Bone marrow (tissue), 2 donors: Measurements from ENCODE around the gene STRBP.
"Not testable (repeated sequence)": the region's sequence is repeated elsewhere in the genome, so short reads cannot be mapped to it uniquely, and the experiment has no call there.

ENCODE experiments used
- DNase-seq, 2 donors: peaks; one replicate each; lab custom pipeline; 2025; lab: John Stamatoyannopoulos, UW

Gene STRBP

DNA sequence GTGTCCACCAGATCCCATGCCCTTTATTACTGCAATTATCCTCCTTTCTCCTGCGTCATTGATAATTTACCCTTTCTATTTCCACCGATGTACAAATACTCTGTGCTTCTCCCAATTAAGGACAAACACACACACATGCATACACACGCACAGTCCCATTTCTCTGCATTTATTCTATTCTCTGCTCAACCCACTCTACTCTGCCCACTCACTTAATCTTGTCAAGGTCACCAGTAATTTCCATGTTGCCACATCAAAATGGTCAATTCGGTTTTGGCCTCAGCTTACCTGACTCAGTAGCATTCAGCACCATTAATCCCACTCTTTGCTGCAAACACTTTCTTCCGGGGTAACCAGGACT is 14.6 kb upstream of the STRBP start:
- no peak for DNase-seq

DNA sequence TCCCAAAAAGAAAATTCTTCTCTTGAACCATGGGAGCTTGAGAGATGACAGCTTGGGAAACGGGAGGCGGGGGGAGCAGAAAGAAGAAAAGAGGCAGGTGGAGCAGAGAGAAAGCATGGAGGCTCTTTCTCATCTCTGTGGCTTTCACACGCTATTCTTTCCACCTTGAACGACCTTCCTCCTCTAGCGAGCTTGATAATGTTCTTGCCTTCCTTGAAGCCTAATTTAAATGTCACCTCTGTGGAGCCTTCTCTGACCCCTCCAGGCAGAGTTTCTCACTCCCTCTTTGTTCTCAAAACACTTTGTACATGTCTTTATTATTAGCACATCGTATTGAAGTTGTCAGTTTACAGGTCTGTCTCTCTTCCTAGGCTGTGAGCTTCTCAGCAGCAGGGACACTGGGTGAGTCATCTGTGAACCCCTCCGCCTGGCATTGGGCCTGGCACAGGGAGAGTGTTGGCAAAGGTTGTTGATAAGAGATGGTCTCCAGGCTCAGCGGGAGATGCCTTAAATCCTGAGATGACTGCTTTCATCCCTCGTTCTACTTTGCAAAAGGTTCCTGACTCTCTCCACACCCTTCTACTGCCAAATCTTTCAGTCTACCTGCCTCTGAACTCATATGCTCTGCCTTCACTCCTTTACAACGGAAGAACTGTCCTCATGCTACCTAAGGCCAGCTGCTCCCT is 14.1 kb upstream of the STRBP start:
- DNase-seq: no peak

DNA sequence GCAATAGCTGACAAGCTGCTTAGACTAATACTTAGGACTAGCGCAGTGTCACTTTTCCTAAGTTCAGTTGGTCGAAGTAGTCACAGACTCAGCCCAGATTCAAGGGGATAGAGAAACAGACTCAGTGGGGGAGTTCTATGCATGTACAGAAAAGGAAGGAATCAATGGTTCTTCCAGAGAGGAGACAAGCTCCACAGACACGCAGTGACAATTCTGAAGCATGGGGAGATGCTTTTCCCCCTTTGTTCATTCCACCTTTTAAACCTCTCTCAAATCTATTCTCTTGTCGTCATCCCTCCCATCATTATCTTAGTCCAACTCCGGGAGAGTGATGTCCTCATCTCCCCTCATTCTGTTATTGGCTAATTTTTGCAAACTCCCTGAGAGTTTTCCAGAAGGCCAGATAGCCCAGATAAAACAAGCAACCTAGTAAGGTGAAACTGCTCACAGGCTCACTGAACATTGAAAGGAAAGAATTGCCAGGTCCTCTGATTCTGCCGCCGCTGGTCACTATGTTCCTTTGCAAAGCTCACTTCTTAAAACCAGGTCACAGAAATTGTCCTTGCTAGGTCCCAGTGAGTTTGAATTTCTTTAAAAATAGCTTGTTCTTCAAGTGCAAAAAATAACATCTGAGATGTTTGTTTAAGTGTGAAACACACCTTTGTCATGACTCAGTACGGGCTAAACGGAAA is 13.4 kb upstream of the STRBP start:
- DNase-seq: no peak

DNA sequence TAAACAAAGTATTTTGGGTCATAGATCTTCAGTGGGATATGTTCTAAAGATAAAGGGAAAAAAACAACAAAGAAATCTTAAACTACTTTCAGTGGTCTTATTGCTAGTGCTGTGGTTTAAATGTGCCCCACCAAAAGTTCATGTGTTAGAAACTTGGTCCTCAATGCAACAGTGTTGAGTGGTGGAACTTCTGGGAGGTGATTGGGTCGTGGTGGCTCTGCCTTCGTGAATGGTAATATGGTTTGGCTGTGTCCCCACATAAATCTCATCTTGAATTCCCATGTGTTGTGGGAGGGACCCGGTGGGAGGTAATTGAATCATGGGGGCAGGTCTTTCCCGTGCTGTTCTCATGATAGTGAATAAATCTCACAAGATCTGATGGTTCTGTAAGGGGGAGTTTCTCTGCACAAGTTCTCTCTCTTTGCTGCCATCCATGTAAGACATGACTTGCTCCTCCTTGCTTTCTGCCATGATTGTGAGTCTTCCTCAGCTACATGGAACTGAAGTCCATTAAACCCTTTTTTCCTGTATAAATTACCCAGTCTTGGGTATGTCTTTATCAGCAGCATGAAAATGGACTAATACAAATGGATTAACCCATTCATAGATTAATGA is 10.6 kb upstream of the STRBP start:
- DNase-seq: not testable (repeated sequence)

DNA sequence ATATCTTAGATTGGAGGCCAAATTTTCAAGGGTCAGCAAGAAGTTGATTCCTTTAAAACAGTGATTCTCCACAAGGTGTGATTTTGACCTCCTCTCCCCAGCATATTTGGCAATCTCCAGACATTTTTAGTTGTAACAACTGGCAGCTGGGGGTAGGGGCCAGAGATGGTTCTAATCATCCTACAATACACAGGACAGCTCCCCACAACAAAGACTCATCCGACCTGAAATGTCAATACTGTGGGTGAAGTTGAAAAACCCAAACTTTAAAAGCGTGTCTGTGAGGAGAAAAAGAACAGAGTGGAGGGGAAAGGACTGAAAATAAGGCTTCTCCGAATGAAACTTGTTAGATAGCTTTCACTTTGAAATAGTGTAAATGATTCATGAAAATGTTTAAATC is 10.0 kb upstream of the STRBP start:
- DNase-seq: no peak

DNA sequence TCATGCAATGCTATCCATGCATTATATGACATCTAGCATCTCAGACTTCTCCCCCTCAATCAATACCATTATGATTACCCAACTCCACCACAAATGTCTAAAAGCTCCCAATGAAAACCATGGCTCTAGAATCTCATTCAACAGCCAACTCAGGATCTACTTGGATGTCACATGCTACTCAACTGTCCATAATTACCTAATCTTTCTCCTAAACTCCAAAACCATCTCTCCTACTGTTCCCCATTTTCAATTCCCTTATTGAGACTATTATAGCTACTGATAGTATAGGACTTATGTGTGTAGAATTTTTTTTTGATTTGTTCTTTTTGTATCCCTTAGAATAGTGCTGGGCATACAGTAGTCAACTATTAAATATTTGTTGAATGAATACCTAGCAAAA is 8.2 kb upstream of the STRBP start:
- no peak for DNase-seq

DNA sequence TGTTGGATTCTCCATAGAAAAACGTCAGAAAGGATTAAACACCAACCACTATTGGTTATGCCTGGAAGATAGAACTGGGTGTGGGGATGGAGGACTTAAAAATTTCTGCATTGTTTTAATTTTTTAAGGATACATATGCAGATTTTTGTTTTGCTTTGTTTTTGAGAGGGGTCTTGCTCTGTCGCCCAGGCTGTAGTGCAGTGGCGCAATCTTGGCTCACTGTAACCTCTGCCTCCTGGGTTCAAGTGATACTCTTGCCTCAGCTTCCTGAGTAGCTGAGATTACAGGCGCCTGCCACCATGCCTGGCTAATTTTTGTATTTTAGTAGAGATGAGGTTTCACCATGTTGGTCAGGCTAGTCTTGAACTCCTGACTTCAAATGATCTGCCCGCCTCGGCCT is 2.7 kb upstream of the STRBP start:
- not testable (repeated sequence) for DNase-seq

DNA sequence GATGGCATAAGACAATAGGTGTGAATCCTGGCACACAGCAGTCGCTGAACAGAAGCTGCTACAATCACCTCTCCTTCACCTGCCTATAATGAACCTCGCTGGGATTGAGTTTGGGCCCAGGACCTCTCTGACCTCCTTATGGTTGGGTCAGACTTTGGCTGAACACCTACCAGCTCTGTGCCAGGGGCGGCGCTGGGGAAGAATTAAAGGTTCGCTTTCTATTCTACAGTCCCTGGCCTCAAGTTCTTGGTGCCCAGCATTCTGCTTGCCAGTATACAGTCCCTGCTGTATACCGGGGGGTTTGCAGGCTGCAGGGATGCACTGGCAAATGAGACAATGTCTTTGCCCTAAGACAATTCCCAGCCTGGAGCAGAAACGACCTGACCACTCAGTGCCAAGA is 895 bp upstream of the STRBP start:
- DNase-seq: no peak

DNA sequence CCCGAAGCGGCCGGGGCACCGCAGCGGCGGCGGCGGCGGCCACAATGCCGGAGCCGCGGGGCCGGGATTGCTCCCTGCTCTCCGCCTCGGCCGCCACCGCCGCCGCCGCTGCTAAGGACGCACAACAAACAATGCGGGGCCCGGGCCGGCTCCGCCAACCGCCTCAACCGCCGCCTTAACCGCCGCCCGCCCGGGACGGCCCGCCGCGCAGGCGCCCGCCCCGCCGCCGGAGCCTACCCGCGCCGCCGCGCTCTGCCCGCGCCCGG is 254 bp downstream of the STRBP start:
- DNase-seq: no peak

DNA sequence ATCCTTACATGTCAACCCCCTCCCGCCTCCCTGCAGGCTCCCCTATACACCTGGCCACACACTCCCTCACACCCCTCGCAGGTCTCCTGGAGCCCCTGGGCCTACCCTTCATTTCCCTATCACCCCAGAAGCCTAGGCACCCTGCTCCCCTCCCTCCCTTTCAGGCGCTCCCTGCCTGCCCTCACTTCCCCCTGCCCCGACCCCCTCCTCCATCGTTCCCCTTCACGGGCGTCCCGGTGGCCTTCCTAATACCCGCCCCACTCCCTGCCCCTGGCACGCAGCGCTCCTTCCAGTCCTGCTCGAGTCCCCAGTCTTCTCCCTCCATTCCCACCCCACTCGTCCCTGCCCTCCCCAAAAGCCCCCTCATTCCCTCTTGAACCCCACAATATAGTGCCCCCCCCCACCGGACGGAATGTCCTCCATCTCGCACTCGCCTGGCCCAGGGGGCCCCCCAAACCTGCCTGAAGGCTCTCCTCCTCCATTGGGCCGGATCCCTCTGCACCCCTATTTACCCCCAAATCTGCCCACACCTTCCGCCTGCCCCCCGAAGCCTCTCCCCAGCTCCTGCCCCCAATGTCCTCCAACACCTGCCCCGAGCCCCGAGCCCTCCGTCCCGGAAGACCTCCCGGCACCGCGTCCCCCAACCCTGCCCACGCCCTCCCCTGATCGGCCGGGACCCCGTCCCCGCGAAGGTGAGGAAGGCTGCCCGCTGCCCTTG is 746 bp downstream of the STRBP start:
- no peak for DNase-seq

DNA sequence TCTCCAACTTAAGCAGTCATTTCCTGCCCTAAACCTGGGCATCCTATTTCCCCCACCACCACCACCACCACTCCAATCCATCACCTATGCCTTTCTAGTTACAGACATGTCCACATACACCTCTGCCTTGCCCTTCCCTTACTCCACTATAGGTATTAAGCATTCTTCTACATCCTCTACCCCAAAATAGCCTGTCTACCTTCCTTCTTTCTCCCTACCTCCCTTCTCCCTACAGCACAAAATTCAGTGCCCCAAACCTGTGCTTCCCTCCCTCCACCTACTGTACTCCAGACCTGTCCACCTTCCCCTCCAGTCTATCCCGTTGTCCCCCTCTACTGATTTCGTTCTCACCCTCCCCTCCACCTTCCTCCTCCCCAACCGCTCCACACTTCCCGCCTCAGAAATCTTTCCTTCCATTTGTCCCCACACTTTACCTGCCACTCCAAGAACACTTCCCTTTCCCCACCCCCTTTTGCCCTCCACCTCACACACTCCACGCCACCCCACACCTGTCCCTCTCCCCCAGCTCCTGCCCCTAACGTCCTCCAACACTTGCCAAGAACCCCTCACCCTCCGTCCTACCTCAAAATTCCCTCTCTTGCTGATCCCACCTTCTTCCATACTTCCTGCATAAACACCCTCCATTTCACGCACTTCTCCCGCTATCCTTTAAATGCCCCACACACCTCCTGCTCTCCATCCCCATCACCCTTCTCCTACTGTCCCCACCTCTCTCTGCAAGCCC is 1.6 kb downstream of the STRBP start:
- no peak for DNase-seq

DNA sequence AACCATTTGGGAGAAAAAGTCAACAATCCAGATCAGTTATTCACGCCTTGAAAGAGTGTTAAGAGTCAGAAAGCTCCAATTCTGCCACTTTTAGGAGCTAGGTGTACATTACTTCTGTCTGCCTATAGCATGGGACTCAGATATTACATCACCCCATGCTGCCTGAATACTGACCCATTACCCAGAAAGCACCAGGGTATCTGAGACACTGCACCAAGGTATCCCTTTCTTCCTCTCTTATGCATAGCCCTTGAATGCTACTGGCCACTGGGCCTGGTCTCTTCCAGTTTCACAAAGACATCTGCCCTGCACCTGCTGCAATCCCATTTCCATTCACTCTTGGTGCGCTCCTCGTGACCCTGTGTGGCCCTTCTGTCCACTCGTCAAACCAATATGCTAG is 2.6 kb downstream of the STRBP start:
- DNase-seq: no peak

DNA sequence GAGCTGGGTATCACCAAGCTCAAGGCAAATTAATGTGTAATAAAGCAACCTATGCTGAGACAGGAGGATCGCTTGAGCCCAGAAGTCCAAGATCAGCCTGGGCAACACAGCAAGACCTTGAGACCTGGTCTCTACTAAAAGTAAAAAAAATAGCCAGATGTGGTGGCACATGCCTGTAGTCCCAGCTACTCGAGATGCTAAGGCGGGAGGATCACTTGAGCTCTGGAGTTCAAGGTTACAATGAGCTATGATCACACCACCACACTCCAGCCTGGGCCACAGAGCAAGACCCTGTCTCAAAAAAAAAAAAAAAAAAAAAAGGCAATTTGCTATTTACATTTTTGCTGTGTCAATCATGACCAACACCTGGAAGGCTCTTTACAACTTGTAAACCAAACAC is 5.2 kb downstream of the STRBP start:
- no peak for DNase-seq

DNA sequence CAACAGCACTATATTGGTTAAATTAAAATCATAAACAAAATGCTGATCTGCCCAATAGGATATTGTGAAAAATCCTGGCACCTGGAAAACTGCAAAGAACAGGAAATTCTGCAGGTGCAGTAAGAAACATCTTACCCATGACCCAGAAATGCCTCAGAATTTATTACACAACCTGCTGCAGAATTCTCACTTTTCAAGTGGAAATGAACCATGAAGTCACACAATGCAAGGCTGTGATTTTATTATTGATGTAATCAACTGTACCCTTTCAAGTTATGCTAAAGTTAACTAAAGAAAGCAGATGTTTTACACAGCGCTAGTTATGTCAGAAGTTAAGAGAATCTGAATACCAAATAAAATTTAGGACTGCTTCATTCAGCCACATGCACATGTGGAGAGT is 6.0 kb downstream of the STRBP start:
- DNase-seq: no peak

DNA sequence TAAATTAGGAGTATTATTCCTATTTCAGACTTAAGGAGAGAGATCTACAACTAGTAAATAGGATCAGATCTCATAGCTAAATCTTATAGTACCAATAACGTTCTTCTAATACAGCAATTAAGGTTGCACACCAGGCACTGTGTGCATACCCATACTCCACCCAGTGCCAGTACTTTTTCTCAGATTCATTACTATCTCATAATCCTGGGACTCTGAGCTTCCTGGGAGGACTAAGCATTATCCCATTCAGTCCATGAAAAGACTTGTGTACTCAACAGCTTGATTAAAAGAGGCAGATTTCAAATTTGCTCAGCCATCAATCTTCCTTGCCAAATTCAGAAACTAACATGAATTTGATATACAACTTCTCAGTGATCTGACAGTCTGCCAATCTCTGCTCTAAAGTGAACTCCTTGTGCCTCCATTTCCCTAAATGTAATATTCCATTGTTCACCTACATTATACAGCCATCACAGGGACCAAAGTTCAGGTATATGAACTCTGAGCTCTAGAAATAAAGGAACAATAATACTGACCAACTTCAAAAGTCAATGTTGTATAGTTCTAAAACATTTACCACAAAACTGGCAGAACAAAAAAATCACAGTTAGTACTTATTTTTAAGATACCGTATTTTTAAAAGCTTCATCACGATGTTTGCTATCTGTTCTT is 7.2 kb downstream of the STRBP start:
- no peak for DNase-seq

DNA sequence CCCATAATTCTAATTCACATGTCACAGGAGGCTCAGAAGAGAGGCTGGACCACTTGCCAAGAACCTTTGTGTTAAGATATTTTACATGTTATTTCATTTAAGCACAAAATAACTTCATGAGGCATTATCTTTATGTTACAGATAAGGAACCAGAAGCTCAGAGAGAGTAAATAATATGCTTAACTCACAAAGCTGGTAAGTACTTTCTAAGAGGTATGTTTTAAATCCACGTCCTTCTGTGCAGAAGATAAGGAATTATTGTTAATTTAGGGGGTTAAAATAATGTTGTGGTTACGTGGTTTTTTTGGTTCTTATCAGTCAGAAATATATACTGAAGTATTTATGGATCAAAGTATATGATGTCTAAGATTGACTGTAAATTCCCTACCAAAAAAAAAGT is 8.0 kb downstream of the STRBP start:
- DNase-seq: no peak

DNA sequence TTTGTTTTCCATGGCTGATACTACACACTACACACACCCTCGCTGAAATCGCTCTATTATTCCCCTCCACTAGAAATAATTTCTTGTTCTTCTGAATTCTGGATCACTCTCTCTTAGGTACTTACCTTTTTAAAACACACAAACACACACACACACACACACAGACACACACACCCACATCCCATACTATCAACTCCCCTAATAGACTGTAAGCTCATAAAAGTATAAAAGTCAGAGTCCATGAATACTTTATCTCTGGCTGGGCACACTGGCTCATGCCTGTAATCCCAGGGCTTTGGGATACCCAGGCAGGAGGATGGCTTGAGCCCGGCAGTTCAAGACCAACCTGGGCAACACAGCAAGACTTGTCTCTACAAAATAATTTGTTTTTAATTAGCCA is 11.1 kb downstream of the STRBP start:
- DNase-seq: no peak

DNA sequence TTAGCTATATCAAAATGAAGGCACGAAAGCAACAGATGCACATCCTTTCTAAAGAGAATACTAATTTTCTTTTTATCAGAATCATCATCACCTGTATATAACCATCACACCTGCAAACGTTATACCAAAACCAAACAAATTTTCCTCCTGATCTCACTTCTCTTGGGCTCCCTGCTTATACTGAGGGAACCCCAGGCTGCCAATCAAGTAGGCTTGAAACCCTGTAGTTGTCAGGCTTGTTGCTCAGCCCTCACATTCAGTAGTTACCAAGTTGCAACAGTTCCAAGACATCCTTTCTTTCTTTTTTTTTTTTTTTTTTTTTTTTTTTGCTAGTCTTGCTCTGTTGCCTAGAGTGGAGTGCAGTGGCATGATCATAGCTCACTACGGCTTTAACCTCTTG is 12.7 kb downstream of the STRBP start:
- no peak for DNase-seq

DNA sequence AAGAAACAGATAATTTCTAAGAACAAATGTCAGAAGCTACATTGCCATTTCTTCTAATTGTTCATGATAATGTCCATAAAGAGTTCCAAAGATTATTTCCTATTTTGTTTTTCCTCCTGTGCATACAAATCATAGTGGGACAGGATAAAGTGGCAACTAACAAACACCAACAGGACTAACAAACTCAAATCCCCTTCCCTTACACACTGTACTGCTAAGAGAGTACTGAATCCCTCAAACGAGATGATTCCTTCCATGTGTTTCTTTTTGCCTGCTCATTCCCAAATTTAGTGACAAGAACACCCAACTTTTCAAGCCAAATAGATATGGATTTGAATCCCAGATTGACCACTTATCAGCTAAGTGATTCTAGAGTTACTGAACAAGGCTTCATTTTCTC is 15.2 kb downstream of the STRBP start:
- no peak for DNase-seq

DNA sequence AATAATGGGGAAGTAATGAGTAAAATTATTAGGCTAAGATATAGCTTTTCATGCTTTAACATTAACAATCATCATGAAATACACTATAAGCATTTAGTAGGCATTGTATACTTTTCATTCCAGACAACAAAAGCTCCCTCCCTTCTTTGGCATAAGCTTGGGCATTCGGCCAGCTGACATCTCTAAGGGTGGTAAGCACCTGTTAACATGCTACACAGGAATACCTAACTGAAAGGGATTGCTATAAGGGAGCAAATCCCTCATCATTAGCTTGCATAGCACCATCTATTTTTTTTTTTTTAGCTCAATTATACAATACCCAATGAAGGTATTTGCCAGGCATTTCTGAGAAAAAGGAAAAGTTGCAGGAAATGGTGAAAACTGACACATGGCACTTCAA is 16.6 kb downstream of the STRBP start:
- DNase-seq: no peak

DNA sequence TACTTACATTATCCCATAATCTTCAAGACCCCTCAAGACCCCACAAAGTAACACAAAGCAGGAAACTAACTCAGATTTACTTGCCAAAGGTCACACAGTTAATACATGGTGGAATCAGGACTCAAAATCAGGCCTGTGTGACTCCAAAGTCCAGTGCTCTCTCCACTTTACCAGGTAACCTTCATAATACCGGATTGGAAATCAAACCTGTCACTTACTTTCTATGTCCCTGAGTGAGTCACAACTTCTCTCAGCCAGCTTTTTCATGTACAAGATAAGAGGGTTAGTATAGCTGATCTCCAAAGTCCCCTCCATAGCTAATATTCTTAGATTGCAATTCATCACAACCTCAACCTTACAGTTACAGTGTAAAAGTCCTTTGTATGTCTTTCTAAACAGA is 17.1 kb downstream of the STRBP start:
- DNase-seq: no peak

DNA sequence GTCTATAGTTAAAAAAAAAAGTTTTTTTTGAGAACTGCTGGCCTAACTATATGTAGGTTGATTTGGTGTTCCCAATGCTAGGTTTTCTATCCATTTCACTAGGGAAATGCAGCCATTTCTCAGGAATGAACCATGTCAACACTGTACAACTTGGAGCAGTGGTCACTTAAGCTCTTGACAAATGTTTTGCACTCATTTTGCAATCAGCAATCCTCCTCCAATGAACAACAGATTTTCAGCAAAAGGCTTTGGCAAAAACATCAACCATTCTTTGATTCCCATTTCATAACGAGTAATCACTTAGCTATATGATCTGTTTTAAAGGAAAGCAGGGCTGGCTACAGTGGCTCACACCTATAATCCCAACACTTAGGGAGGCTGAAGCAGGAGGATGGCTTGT is 17.9 kb downstream of the STRBP start:
- DNase-seq: no peak
